SU-DHL-6 (cell line): ENCODE data around the gene GNA14.

ENCODE experiments used
- CTCF ChIP-seq: fragments of 200-600 bp; sonication (generic); IDR thresholded peaks from one replicate; pipeline ENCODE4 v1.5.1; 2017; ENCODE audit warnings: antibody characterized with exemption, mild to moderate bottlenecking, low read length, moderate library complexity; ENCODE audit not compliant: insufficient read depth, poor library complexity, severe bottlenecking
- EZH2phosphoT487 ChIP-seq: fragments of 200-600 bp; sonication (generic), shearing (Covaris generic); conservative IDR thresholded peaks from 2 replicates; pipeline ENCODE4 v1.6.1; 2018; ENCODE audit warnings: mild to moderate bottlenecking, antibody characterized with exemption, low read length, moderate library complexity, mixed read lengths

- TF ChIP-seq CTCF, result no peak
- TF ChIP-seq EZH2phosphoT487, result no peak
These were observed 78.8 kb downstream of the GNA14 start for GRCh38 chr9:77569335-77569734.
